MCF 10A (cell line): ENCODE measurements around the gene C16orf96. TPM values are rescaled to one million over a fixed set of nuclear protein-coding genes. Genes with fewer than 3 reads are reported as not detected.
A peak's percentile ranks its signal among the peaks of the same experiment; 100 is the strongest.

ENCODE experiments used
- BruUV-seq: library from RNA; stranded (reverse); fragments of 400-500 nt; replicated peaks from 2 replicates; lab custom pipeline; 2021; lab: Mats Ljungman, UMichigan
- CTCF ChIA-PET: fragments of 300-600 bp; sonication (Branson Sonifier 250); formaldehyde crosslinking; extraction: SDS; loops from one replicate; lab custom pipeline; 2021; ENCODE audit warnings: antibody characterized with exemption, inconsistent platforms; lab: Yijun Ruan, JAX
- POLR2A ChIA-PET: fragments of 300-600, 350-650 bp; sonication (Branson Sonifier 250); formaldehyde crosslinking; extraction: SDS; loops from one replicate; lab custom pipeline; 2020; ENCODE audit warnings: antibody characterized with exemption, inconsistent platforms; lab: Yijun Ruan, JAX
- DNase-seq: peaks from one replicate; pipeline ENCODE4 v3.0.0-alpha.2; 2018; ENCODE audit not compliant: unreplicated experiment
- H3K27ac Mint-ChIP-seq: one replicate; pipeline ENCODE4 v1.8.0; 2022; ENCODE audit warnings: mild to moderate bottlenecking, low read depth, mixed read lengths; ENCODE audit not compliant: unreplicated experiment
- H3K27me3 Mint-ChIP-seq: one replicate; pipeline ENCODE4 v1.8.0; 2022; ENCODE audit warnings: mixed read lengths; ENCODE audit not compliant: insufficient read depth, unreplicated experiment
- H3K36me3 Mint-ChIP-seq: one replicate; pipeline ENCODE4 v1.8.0; 2022; ENCODE audit warnings: mild to moderate bottlenecking, moderate library complexity, mixed read lengths; ENCODE audit not compliant: insufficient read depth, unreplicated experiment
- H3K4me1 Mint-ChIP-seq: one replicate; pipeline ENCODE4 v1.8.0; 2022; ENCODE audit warnings: mixed read lengths; ENCODE audit not compliant: insufficient read depth, unreplicated experiment
- H3K4me3 Mint-ChIP-seq: one replicate; pipeline ENCODE4 v1.8.0; 2022; ENCODE audit warnings: mild to moderate bottlenecking, moderate library complexity, mixed read lengths; ENCODE audit not compliant: unreplicated experiment
- H3K9me3 Mint-ChIP-seq: one replicate; pipeline ENCODE4 v1.8.0; 2022; ENCODE audit warnings: mixed read lengths; ENCODE audit not compliant: unreplicated experiment
- intact Hi-C: fragments of 100-400 bp; cut with micrococcal nuclease; formaldehyde crosslinking; loops from 2 replicates; pipeline ENCODE4 v1.14.1; 2022
- total RNA-seq: library from RNA; stranded (reverse); gene quantifications from 2 replicates; pipeline ENCODE4 v1.2.3, GENCODE V29; 2022
- TF ChIP-seq, protein P1 (sequence below): fragments of 200-600 bp; IDR thresholded peaks from one replicate; pipeline ENCODE4 v1.8.0; 2022; ENCODE audit warnings: antibody characterized with exemption, mild to moderate bottlenecking; ENCODE audit not compliant: unreplicated experiment

Gene C16orf96
- total RNA-seq, 1 experiment from 2014 or later = not detected

DNA sequence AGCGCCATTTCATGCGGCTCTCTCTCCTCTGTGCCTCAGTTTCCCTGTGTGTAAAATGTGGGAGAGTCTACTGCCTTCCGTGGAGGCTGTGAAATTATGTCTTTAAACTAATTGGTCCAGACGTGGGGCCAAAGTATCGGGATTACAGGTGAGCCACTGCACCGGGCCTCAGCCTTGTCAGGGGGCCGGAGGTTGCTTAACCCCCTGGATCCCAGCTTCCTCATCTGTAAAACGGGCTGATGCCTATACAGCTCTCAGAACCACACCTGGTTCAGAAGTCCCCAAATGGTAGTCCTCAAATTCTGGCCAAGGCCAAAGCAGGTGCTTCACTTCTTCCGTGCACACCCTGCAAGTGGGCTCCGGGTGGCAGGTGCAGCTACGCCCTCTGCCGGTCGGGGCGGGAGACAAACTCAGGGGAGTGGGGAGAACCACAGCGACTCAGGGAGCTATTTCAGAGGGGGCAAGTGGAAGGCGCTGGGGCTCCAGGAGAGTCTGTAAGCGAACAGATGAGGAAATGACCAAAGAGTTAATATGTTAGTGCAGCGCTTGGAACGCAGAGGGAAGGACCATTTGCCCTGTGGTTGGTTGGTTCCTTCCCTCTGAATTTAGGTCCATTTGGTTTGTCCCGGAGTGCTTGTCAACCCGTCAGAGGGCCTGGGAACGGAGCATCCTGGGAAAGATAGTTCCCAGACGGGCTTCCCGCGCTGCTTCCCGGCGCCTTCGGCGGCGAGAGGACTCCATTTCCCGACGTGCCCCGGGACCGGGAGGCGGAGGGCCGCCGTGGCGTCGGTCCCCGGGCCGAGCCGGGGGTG lies 68.1 kb downstream of the C16orf96 start, which contains the start of gene MGRN1:
Gene MGRN1, plus strand, starts transcription at position 812 of the 812 bp plus-strand sequence. CDS start 135 bp downstream, outside the sequence.
- Mint-ChIP-seq H3K4me1 (peaks cover 13% of the 10 kb centered on the region), H3K27ac (peak within 1 kb of the TSS; percentile 99), H3K9me3 (no peaks in the 10 kb centered on the region), H3K27me3 (no peaks in the 10 kb centered on the region), H3K36me3 (peaks cover 34% of the 10 kb centered on the region), H3K4me3 (peak within 1 kb of the TSS; percentile 99)
- ChIA-PET POLR2A (interaction anchor here (0.6 to 5.3 kb wide), 7 partner anchors 8 to 250 kb away, joined by 3 to 51 read pairs (median 3); partner anchors contain the start of gene UBALD1), CTCF (interaction anchor here (0.5 to 3.5 kb wide), 26 partner anchors 9 to 233 kb away, joined by 3 to 25 read pairs (median 4); partner anchors contain the start of genes ANKS3, DNAAF8, NMRAL1 and UBALD1)
- intact Hi-C loops = no loop called here
- DNase-seq = peak; percentile 97
- BruUV-seq = no TSS peak
- TF ChIP-seq, protein P1, sequence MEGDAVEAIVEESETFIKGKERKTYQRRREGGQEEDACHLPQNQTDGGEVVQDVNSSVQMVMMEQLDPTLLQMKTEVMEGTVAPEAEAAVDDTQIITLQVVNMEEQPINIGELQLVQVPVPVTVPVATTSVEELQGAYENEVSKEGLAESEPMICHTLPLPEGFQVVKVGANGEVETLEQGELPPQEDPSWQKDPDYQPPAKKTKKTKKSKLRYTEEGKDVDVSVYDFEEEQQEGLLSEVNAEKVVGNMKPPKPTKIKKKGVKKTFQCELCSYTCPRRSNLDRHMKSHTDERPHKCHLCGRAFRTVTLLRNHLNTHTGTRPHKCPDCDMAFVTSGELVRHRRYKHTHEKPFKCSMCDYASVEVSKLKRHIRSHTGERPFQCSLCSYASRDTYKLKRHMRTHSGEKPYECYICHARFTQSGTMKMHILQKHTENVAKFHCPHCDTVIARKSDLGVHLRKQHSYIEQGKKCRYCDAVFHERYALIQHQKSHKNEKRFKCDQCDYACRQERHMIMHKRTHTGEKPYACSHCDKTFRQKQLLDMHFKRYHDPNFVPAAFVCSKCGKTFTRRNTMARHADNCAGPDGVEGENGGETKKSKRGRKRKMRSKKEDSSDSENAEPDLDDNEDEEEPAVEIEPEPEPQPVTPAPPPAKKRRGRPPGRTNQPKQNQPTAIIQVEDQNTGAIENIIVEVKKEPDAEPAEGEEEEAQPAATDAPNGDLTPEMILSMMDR = peak; percentile 89

DNA sequence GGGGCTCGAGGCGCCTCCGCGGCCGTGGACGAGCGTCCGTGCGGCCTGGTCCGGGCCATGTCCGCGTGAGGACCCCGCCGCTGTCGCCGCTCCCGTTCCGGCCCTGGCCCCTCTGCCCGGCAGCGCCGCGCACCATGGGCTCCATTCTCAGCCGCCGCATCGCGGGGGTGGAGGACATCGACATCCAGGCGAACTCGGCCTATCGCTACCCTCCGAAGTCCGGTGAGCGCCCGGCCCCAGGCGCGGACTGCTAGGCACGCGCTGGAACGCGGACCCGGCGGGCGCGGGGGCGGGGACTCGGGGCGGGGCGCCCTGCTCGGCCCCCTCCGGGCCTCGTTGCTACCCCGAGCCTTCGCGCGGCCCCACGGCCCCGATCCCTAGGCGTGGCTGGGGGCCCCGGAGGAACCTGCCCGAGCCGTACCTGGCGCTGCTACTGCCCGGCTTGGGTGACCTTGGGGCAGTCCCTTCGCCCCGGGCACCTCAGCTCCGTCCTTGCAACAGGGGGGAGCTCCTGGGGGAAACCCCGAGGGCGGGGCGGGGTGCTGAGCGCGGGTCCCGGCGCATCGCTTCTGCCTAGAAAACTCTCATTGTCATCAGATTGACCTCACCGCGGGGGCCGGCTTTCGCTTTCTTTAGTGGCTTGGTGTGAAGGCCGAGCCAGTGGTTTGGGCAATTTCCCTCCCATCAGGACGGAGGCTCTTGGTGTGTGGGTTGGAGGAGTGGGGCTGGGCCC lies 68.9 kb downstream of the C16orf96 start:
- BruUV-seq = no TSS peak
- H3K4me3 Mint-ChIP-seq = peak overlapping the region; percentile 99
- peak; percentile 49 for DNase-seq

DNA sequence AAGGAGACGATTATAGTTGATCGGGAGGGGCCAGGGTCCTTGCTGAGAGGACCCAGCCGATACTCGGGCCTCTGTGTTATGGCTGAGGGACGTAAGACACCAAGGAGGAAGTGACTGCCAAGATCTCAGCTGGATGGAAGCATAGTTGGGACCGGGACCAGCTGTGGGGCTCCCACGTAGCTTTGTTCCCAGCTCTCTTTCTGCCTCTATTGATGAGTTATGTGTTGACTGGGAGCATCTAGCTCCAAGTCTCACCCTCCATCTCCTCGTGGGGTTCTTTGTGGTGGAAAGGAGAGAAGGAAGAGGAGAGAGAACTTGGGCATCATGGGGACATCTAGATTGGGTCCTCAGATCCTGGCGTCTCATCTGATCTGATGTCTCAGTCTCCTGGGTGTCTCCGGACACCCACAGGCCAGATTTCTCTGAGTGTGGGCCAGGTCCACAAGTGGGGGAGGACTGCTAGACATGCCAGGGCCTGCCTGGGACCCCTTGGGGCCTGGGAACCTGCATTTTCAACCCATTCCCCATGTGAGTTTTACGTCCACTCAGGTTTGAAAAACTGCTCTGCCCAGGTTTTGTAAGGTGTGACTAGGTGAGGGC lies 69.5 kb downstream of the C16orf96 start:
- H3K36me3 Mint-ChIP-seq = peaks cover 39% of the 10 kb centered on the region
- peak overlapping the region; percentile 94 for H3K27ac Mint-ChIP-seq
- ChIA-PET CTCF (interaction anchor here (0.7 to 3.5 kb wide), 10 partner anchors 11 to 203 kb away, joined by 3 to 25 read pairs (median 6); partner anchors contain the start of gene UBALD1), POLR2A (interaction anchor here (0.6 to 5.3 kb wide), 8 partner anchors 9 to 162 kb away, joined by 3 to 51 read pairs (median 3); partner anchors contain the start of gene UBALD1)
- H3K4me3 Mint-ChIP-seq = peak overlapping the region; percentile 99
- intact Hi-C loops = no loop called here
- TF ChIP-seq, protein P1 = no peak
- H3K9me3 Mint-ChIP-seq = no peaks in the 10 kb centered on the region
- no peak for DNase-seq
- H3K27me3 Mint-ChIP-seq = no peaks in the 10 kb centered on the region
- H3K4me1 Mint-ChIP-seq = peaks cover 13% of the 10 kb centered on the region
- BruUV-seq = TSS peak; percentile 42

More for the DNA sequence above, 68.9 kb downstream of the C16orf96 start:
- Mint-ChIP-seq H3K9me3 (no peaks in the 10 kb centered on the region), H3K36me3 (peaks cover 39% of the 10 kb centered on the region), H3K4me1 (peaks cover 13% of the 10 kb centered on the region), H3K27me3 (no peaks in the 10 kb centered on the region), H3K27ac (peak overlapping the region; percentile 99)
- TF ChIP-seq, protein P1 = no peak
- CTCF ChIA-PET = interaction anchor here (0.5 to 3.5 kb wide), 19 partner anchors 8 to 204 kb away, joined by 3 to 25 read pairs (median 5); partner anchors contain the start of genes ANKS3, DNAAF8, NMRAL1 and UBALD1
- intact Hi-C loops = no loop called here
- POLR2A ChIA-PET = interaction anchor here (0.6 to 5.3 kb wide), 9 partner anchors 9 to 161 kb away, joined by 3 to 51 read pairs (median 3); partner anchors contain the start of gene UBALD1
